ENCODE data around the gene PTPRQ.

- TF ChIP-seq CTCF (tag by site-specific recombination; IDR thresholded peaks at IDR 0.05) (no peak), SCRT2 (tag by site-specific recombination; IDR thresholded peaks at IDR 0.05) (no peak), PBX3 (CRISPR knock-in tag; IDR thresholded peaks at IDR 0.05) (no peak), MEIS1 (CRISPR knock-in tag; IDR thresholded peaks at IDR 0.05; ENCODE audit: borderline replicate concordance) (no peak)
Observed at GRCh38 chr12:80442426-80443222, 1.4 kb upstream of the PTPRQ start.

All from HEK293 (cell line).